Endothelial cell of umbilical vein (primary cell): Measurements from ENCODE around the gene ZNF23. TPM values are rescaled to one million over a fixed set of nuclear protein-coding genes. Genes with fewer than 3 reads are reported as not detected.
"Not testable (repeated sequence)": the region's sequence is repeated elsewhere in the genome, so short reads cannot be mapped to it uniquely, and the experiment has no call there.

Source experiments
- BruUV-seq: library from RNA; stranded (reverse); fragments of 400-500 nt; replicated peaks from 2 replicates; lab custom pipeline; 2021; lab: Mats Ljungman, UMichigan
- CTCF ChIA-PET: fragments of 300-600, 350-600 bp; sonication (Branson Sonifier 250); formaldehyde crosslinking; loops from one replicate; lab custom pipeline; 2021; ENCODE audit warnings: antibody characterized with exemption, inconsistent platforms; lab: Charles Lee
- POLR2A ChIA-PET: fragments of 300-600, 350-600 bp; sonication (Branson Sonifier 250); formaldehyde crosslinking; loops from one replicate; lab custom pipeline; 2021; ENCODE audit warnings: antibody characterized with exemption, inconsistent platforms; lab: Charles Lee
- DNase-seq: peaks from one replicate; pipeline ENCODE4 v3.0.0-alpha.2; 2011; ENCODE audit warnings: low read depth, low spot score
- FAIRE-seq: peaks from 2 replicates; lab custom pipeline; 2011; peaks lifted over from hg19 to GRCh38; lab: Jason Lieb, UNC
- H2AFZ ChIP-seq: 2 replicates; pipeline ENCODE4 v1.6.0; 2012; ENCODE audit warnings: low read depth, low read length, control low read depth, inconsistent platforms
- H3K27ac ChIP-seq: 2 replicates; pipeline ENCODE4 v1.5.1; 2011; ENCODE audit warnings: low read depth, mild to moderate bottlenecking, control low read depth, low read length, moderate library complexity; ENCODE audit not compliant: insufficient read depth
- H3K27me3 ChIP-seq, 2 experiments: 2 replicates each; pipeline versions ENCODE4 v1.6.0 to v1.6.1; 2011; ENCODE audit warnings: low read length in 2 of 2, mixed read lengths in 1 of 2; ENCODE audit not compliant: control insufficient read depth in 2 of 2, insufficient read depth in 2 of 2
- H3K36me3 ChIP-seq, 2 experiments: 2 replicates in 1 of 2; 3 replicates in 1 of 2; pipeline ENCODE4 v1.5.1; 2011; ENCODE audit warnings: low read length in 2 of 2, mild to moderate bottlenecking in 1 of 2, moderate library complexity in 1 of 2; ENCODE audit not compliant: control insufficient read depth in 2 of 2, insufficient read depth in 2 of 2; ENCODE audit errors: extremely low read depth in 1 of 2
- H3K4me1 ChIP-seq: 3 replicates; pipeline ENCODE4 v1.5.1; 2011; ENCODE audit warnings: mild to moderate bottlenecking, low read length; ENCODE audit not compliant: control insufficient read depth, insufficient read depth; ENCODE audit errors: extremely low read depth
- H3K4me2 ChIP-seq: 2 replicates; pipeline ENCODE4 v1.6.1; 2011; ENCODE audit warnings: low read length, control low read depth, mixed read lengths; ENCODE audit not compliant: insufficient read depth
- H3K4me3 ChIP-seq, 3 experiments: fragments of 200-600 bp in 1 of 3; sonication (generic), shearing (Covaris generic) in 1 of 3; replicated peaks in 1 of 3; 2 replicates each; pipeline ENCODE4 v1.5.1; 2011 to 2016; ENCODE audit warnings: control low read depth in 3 of 3, low read length in 3 of 3, mild to moderate bottlenecking in 2 of 3, inconsistent platforms in 1 of 3, low read depth in 1 of 3, moderate library complexity in 1 of 3; ENCODE audit not compliant: insufficient read depth in 1 of 3
- H3K79me2 ChIP-seq: 2 replicates; pipeline ENCODE4 v1.6.0; 2012; ENCODE audit warnings: low read length, inconsistent platforms; ENCODE audit not compliant: control insufficient read depth, insufficient read depth
- H3K9ac ChIP-seq: replicated peaks from 2 replicates; pipeline ENCODE3; 2011; ENCODE audit warnings: low read length, control low read depth; ENCODE audit not compliant: insufficient read depth; ENCODE audit errors: extremely low read depth
- H3K9me1 ChIP-seq: replicated peaks from 3 replicates; pipeline ENCODE4 v1.6.0; 2011; ENCODE audit warnings: mild to moderate bottlenecking, low read length; ENCODE audit not compliant: control insufficient read depth, insufficient read depth; ENCODE audit errors: extremely low read depth
- H3K9me3 ChIP-seq: replicated peaks from 2 replicates; pipeline ENCODE4 v1.5.1; 2012; ENCODE audit warnings: low read length, inconsistent platforms; ENCODE audit not compliant: control insufficient read depth, insufficient read depth
- H4K20me1 ChIP-seq: replicated peaks from 2 replicates; pipeline ENCODE3; 2011; ENCODE audit warnings: mild to moderate bottlenecking, low read length; ENCODE audit not compliant: control insufficient read depth, insufficient read depth; ENCODE audit errors: extremely low read depth
- EZH2 ChIP-seq: IDR thresholded peaks from 2 replicates; pipeline ENCODE4 v1.6.1; 2012; ENCODE audit warnings: borderline replicate concordance, low read depth, mild to moderate bottlenecking, moderate library complexity, low read length, inconsistent platforms; ENCODE audit not compliant: severe bottlenecking
- FOS ChIP-seq: IDR thresholded peaks from 2 replicates; pipeline ENCODE4 v1.6.1; 2011; ENCODE audit warnings: mild to moderate bottlenecking, low read length, moderate library complexity, borderline replicate concordance; ENCODE audit not compliant: insufficient read depth
- GATA2 ChIP-seq: IDR thresholded peaks from 2 replicates; pipeline ENCODE4 v1.7.0; 2011; ENCODE audit warnings: low read depth, mild to moderate bottlenecking, moderate library complexity, mixed read lengths, low read length; ENCODE audit not compliant: insufficient read length, insufficient read depth
- JUN ChIP-seq: IDR thresholded peaks from 2 replicates; pipeline ENCODE4 v1.6.1; 2011; ENCODE audit warnings: borderline replicate concordance, low read depth; ENCODE audit not compliant: insufficient read length, insufficient read depth
- MYC ChIP-seq: IDR thresholded peaks from one replicate; pipeline ENCODE4 v1.6.1; 2011; ENCODE audit warnings: mild to moderate bottlenecking, low read depth, low read length
- POLR2A ChIP-seq: IDR thresholded peaks from 2 replicates; pipeline ENCODE4 v1.6.1; 2012; ENCODE audit warnings: low read depth, mild to moderate bottlenecking, control low read depth, low read length
- POLR2AphosphoS5 ChIP-seq: IDR thresholded peaks from 2 replicates; pipeline ENCODE4 v1.6.1; 2012; ENCODE audit warnings: low read depth, mild to moderate bottlenecking, control low read depth, low read length, moderate library complexity; ENCODE audit not compliant: insufficient read depth
- dilution Hi-C: fragments of 300-500 bp; cut with MboI; formaldehyde crosslinking; loops from one replicate; pipeline ENCODE4 v1.15.0; 2019; ENCODE audit warnings: low sequenced_read_pairs; ENCODE audit not compliant: extremely low pct_ligation_motif_present
- intact Hi-C: fragments of 100-400 bp; cut with micrococcal nuclease; formaldehyde crosslinking; loops from one replicate; pipeline ENCODE4 v1.10.0; 2022
- polyA plus RNA-seq, 4 experiments: library from polyadenylated mRNA; depleted of rRNA in 3 of 4; stranded (reverse) in 3 of 4; unstranded in 1 of 4; fragments of >200 nt; gene quantifications; 2 replicates each; pipeline versions ENCODE4 v1.2.1 to v1.2.3, GENCODE V29; 2011 to 2012; ENCODE audit warnings: missing spikeins in 1 of 4
- total RNA-seq: library from RNA; stranded (reverse); gene quantifications from 2 replicates; pipeline ENCODE4 v1.2.3, GENCODE V29; 2021
- TF ChIP-seq, protein P1 (sequence below), 2 donors: IDR thresholded peaks; 1 replicate in 1 of 2; 2 replicates in 1 of 2; pipeline ENCODE4 v1.5.1; 2011; ENCODE audit warnings: low read length in 2 of 2, mild to moderate bottlenecking in 2 of 2, moderate library complexity in 2 of 2, control low read depth in 1 of 2, inconsistent platforms in 1 of 2, low read depth in 1 of 2; ENCODE audit not compliant: insufficient read depth in 1 of 2; ENCODE audit errors: extremely low read depth in 1 of 2
- TF ChIP-seq, protein P2 (sequence below): IDR thresholded peaks from 2 replicates; pipeline ENCODE4 v1.6.1; 2011; ENCODE audit not compliant: insufficient read depth, insufficient read length

ZNF23 gene
- total and polyA plus RNA-seq, 2 donors (not counting 3 experiments of a cell fraction or from before 2014, with no cell fraction given), result 2.1 to 6.4 TPM

DNA sequence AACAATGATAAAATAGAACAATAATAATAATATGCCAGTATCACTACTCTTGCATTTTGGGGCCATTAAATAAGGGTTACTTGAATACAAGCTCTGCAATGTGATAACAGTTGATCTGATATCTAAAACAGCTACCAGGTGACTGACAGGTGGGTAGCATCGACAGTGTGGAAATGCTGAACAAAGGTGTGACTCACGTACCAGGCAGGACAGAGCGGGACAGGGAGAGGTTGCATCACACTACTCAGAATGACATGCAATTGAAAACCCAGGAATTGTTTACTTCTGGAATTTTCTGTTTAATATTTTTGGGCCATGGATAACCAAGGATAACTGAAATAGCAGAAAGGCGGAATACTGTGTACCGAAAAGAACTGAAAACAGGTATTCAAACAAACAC, 42.9 kb upstream of the ZNF23 start:
- dilution Hi-C loops, result no loop called here
- Histone ChIP-seq H3K4me3 (no peak overlapping the region), H3K27ac (no peak overlapping the region), H2AFZ (no peak overlapping the region), H3K4me2 (no peak overlapping the region), H3K36me3 (no peaks in the 10 kb centered on the region), H3K79me2 (no peaks in the 10 kb centered on the region), H3K4me1 (no peaks in the 10 kb centered on the region), H4K20me1 (no peaks in the 10 kb centered on the region), H3K9me1 (no peaks in the 10 kb centered on the region), H3K9ac (no peak overlapping the region), H3K27me3 (no peaks in the 10 kb centered on the region), H3K9me3 (no peaks in the 10 kb centered on the region)
- no peak for TF ChIP-seq EZH2
- no peak for TF ChIP-seq JUN
- TF ChIP-seq, protein P1, sequence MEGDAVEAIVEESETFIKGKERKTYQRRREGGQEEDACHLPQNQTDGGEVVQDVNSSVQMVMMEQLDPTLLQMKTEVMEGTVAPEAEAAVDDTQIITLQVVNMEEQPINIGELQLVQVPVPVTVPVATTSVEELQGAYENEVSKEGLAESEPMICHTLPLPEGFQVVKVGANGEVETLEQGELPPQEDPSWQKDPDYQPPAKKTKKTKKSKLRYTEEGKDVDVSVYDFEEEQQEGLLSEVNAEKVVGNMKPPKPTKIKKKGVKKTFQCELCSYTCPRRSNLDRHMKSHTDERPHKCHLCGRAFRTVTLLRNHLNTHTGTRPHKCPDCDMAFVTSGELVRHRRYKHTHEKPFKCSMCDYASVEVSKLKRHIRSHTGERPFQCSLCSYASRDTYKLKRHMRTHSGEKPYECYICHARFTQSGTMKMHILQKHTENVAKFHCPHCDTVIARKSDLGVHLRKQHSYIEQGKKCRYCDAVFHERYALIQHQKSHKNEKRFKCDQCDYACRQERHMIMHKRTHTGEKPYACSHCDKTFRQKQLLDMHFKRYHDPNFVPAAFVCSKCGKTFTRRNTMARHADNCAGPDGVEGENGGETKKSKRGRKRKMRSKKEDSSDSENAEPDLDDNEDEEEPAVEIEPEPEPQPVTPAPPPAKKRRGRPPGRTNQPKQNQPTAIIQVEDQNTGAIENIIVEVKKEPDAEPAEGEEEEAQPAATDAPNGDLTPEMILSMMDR (IDR thresholded peaks at IDR 0.05; ENCODE audit: extremely low read depth in 1 of 2, insufficient read depth in 1 of 2, low read depth in 1 of 2, low read length in 2 of 2), result no peak
- no peak for TF ChIP-seq POLR2AphosphoS5
- TF ChIP-seq POLR2A, result no peak
- no peak for TF ChIP-seq FOS
- TF ChIP-seq MYC, result no peak
- no peak for TF ChIP-seq GATA2
- TF ChIP-seq, protein P2, sequence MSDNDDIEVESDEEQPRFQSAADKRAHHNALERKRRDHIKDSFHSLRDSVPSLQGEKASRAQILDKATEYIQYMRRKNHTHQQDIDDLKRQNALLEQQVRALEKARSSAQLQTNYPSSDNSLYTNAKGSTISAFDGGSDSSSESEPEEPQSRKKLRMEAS, result no peak
- BruUV-seq, result no TSS peak
- intact Hi-C loops, result no loop called here
- no peak for FAIRE-seq
- ChIA-PET POLR2A (no interaction called here), CTCF (interaction anchor here (1.2 kb wide), 1 partner anchor 92 kb away, joined by 3 read pairs; no protein-coding TSS in a partner anchor)
- DNase-seq, result no peak

DNA sequence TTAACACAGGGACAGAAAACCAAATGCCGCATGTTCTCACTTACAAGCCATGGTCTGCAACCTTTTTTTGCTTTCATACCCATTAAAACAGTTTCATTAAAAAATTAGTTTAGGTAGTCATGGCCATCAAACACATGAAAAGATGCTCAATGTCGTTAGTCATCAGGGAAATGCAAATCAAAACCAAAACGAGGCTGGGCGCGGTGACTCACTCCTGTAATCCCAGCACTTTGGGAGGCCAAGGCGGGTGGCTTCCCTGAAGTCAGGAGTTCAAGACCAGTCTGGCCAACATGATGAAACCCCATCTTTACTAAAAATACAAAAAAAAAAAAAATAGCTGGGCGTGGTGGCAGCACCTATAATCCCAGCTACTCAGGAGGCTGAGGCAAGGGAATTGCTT, 42.0 kb upstream of the ZNF23 start:
- not testable (repeated sequence) for H3K27me3 ChIP-seq

More for the DNA sequence above, 42.0 kb upstream of the ZNF23 start:
- CTCF ChIA-PET, result interaction anchor here (1.2 kb wide), 1 partner anchor 91 kb away, joined by 3 read pairs; no protein-coding TSS in a partner anchor
- H3K36me3 ChIP-seq, H3K9me3 ChIP-seq, H3K9me1 ChIP-seq, H3K4me1 ChIP-seq, BruUV-seq, DNase-seq, H3K27ac ChIP-seq, H3K79me2 ChIP-seq, POLR2A ChIA-PET, H3K4me3 ChIP-seq, H4K20me1 ChIP-seq, H2AFZ ChIP-seq, intact Hi-C loops, H3K9ac ChIP-seq, H3K4me2 ChIP-seq, dilution Hi-C loops, FAIRE-seq: not testable (repeated sequence)
